ENCODE data around the gene TBC1D1. TPM values are rescaled to one million over a fixed set of nuclear protein-coding genes. Genes with fewer than 3 reads are reported as not detected.

TBC1D1 gene
- total and polyA plus RNA-seq, 5 experiments from 2014 or later: 18.4 to 53.8 (median 27.2) TPM

DNA sequence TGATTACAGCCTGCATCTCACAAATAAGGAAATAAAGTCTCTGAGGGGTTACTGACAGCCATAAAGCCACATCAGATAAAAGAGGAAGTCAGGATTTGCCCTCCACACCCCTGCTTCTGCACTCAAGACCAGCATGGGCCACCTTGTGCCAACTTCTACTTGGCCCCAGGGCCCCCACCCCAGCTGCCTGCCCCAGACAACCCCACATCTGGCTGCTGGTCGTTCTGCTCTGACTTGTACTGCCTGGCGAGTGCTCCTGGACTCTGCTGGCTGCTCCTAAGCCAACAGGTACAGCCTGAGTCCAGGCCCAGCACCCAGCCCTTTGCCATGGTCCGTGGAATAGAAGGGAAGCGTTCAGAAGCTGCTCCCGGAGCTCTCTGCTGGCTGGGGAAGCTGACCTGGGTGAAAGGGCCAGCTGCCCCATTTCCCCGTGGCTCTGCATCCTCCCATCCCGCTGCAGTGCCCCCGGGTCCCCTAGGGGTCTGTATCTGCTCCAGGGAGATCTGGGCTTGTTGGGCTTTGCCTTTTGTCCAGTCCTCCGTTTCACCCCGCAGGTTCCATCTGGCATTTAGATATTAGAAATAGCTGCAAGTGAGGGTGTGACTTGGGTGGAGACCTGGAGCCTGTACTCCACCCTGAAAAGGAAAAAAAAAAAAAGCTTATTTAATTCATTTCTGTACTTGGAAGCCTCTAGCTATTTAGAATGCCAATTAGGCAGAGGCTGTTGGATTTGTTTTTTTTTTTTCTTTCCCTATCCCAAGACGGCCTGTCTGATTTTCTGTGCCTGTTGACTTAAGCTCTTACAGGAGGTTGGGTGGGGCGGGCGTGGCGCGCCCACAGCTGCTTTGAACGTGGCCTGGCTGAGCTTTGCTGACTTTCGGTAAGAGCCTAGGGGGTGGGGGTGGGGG is 264.1 kb downstream of the TBC1D1 start:
- POLR2A ChIA-PET: no interaction called here
- H3K9me3 Mint-ChIP-seq: no peaks in the 10 kb centered on the region
- peak; percentile 52 to 70 for ATAC-seq
- no peaks in the 10 kb centered on the region for H3K36me3 Mint-ChIP-seq
- H3K27ac Mint-ChIP-seq: peak overlapping the region in 5 of 10 donors; percentile 16 to 73 (median 27)
- no peak for DNase-seq
- H3K4me3 Mint-ChIP-seq: peak overlapping the region in 9 of 10 donors; percentile 2 to 76 (median 59)
- H3K4me1 Mint-ChIP-seq: peaks cover 20 to 46% (median 43%) of the 10 kb centered on the region in 4 donors
- H3K27me3 Mint-ChIP-seq: no peaks in the 10 kb centered on the region

GRCh38 chr4:38155589-38156294 is 264.9 kb downstream of the TBC1D1 start:
- Mint-ChIP-seq H3K36me3 (no peaks in the 10 kb centered on the region), H3K27ac (peak overlapping the region in 5 of 10 donors; percentile 10 to 65 (median 22)), H3K4me3 (peak overlapping the region in 8 of 10 donors; percentile 13 to 75 (median 56)), H3K27me3 (no peaks in the 10 kb centered on the region), H3K4me1 (peaks cover 20 to 47% (median 47%) of the 10 kb centered on the region in 4 donors), H3K9me3 (no peaks in the 10 kb centered on the region)
- DNase-seq (no peak), ATAC-seq (peak in 1 of 2 donors; percentile 33)
- POLR2A ChIA-PET: interaction anchor here (0.6 kb wide), 1 partner anchor 9 kb away, joined by 4 read pairs; no protein-coding TSS in a partner anchor

DNA sequence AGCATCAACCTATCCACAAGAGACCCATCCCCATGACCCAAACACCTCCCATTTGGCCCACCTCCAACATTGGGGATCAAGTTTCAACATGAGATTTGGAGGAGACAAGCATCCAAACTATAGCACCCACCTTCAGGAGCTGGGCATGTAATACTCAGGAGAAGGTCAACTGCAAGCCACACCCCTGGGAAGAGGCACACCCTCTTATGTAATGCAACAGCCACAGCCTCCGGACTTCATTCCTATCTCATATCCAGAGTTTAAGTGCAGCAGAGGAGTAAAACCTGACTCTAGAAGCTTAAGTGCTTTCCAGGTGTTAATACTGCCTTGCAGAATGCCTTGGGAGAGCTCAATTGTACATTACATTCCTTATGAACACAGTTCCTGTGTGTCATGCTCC is 266.7 kb downstream of the TBC1D1 start:
- Mint-ChIP-seq H3K27ac (peak overlapping the region in 2 of 10 donors; percentile 11 to 17), H3K36me3 (no peaks in the 10 kb centered on the region), H3K9me3 (no peaks in the 10 kb centered on the region), H3K27me3 (no peaks in the 10 kb centered on the region), H3K4me1 (peaks cover 23 to 57% (median 51%) of the 10 kb centered on the region in 4 donors), H3K4me3 (no peak overlapping the region)
- ATAC-seq (no peak), DNase-seq (no peak)
- POLR2A ChIA-PET: no interaction called here

DNA sequence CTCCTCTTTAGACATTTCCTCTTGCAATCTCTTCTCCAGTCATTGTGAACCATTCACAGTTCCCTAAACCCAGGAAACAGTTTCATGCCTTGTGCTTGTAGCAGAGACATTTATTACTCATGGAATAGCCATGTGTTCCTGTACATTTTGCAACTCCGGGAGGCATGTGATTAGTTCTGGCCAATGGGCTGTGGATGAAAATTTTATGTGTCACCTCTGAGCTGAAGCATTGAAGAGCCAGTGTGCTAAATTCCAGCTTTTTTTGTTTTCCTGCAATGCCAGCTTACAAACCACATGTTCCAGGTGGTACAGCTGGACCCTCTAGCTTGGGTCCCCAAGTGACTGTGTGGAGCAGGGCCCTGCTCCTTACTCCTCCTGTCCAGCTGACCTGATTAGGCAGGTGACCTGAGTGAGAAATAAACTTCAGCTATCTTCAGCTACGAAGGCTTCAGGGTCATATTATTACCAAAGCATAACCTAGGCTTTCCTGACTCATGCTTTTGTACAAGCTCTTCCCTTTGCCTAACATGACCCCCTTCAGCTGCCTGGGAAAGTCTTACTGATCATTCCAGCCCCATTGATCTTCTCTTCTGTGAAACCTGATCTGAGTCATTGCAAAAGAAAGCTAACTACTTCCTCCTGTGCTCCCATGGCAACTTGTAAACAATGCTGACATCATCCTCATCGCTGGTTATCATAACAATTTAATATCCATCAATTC is 269.8 kb downstream of the TBC1D1 start:
- ATAC-seq (peak; percentile 74 to 80), DNase-seq (peak in 4 of 10 donors; percentile 9 to 41 (median 16))
- Mint-ChIP-seq H3K4me3 (peak overlapping the region in 1 of 10 donors; percentile 22), H3K36me3 (peaks cover 0 to 13% (median 0%) of the 10 kb centered on the region in 3 donors), H3K27ac (peak overlapping the region in 6 of 10 donors; percentile 4 to 81 (median 28)), H3K9me3 (peaks cover 0 to 13% (median 0%) of the 10 kb centered on the region in 9 donors), H3K4me1 (peaks cover 8 to 33% (median 25%) of the 10 kb centered on the region in 4 donors), H3K27me3 (no peaks in the 10 kb centered on the region)
- POLR2A ChIA-PET: no interaction called here

GRCh38 chr4:38161208-38162113 is 270.6 kb downstream of the TBC1D1 start:
- DNase-seq (no peak), ATAC-seq (peak in 1 of 2 donors; percentile 19)
- POLR2A ChIA-PET: no interaction called here
- H3K27me3 Mint-ChIP-seq: no peaks in the 10 kb centered on the region
- peaks cover 10 to 31% (median 19%) of the 10 kb centered on the region in 4 donors for H3K4me1 Mint-ChIP-seq
- peaks cover 0 to 13% (median 0%) of the 10 kb centered on the region in 3 donors for H3K36me3 Mint-ChIP-seq
- H3K9me3 Mint-ChIP-seq: peaks cover 0 to 17% (median 0%) of the 10 kb centered on the region in 9 donors
- H3K27ac Mint-ChIP-seq: peak overlapping the region in 8 of 10 donors; percentile 0 to 81 (median 34)
- H3K4me3 Mint-ChIP-seq: peak overlapping the region in 1 of 10 donors; percentile 22

DNA sequence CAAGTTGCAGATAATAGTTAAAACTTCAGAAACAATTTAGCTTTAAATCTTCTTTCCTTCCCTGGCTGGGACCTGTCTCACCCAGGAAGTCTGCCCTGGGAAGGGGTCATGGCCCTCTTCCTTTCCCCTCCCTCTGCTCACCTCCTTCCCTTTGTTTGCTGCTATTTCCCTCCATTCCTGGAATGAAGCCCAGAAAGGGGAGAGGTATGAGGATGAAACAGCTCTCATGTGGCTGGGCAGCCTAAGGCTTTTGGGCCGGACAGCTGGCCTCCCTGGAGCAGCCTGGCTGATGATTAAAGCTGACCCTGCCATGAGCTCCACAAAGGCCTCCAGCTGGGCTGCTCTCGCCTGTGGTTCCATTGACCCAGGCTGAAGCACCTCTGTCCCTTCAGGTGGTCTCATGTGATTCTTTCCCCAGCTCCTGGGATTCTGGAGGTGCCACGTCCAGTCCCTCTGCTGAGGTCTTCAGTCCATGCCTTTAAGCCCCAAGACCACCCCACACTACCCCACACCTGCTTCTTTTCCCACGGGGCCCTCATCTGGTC is 271.4 kb downstream of the TBC1D1 start:
- peak overlapping the region in 1 of 10 donors; percentile 0 for H3K27ac Mint-ChIP-seq

DNA sequence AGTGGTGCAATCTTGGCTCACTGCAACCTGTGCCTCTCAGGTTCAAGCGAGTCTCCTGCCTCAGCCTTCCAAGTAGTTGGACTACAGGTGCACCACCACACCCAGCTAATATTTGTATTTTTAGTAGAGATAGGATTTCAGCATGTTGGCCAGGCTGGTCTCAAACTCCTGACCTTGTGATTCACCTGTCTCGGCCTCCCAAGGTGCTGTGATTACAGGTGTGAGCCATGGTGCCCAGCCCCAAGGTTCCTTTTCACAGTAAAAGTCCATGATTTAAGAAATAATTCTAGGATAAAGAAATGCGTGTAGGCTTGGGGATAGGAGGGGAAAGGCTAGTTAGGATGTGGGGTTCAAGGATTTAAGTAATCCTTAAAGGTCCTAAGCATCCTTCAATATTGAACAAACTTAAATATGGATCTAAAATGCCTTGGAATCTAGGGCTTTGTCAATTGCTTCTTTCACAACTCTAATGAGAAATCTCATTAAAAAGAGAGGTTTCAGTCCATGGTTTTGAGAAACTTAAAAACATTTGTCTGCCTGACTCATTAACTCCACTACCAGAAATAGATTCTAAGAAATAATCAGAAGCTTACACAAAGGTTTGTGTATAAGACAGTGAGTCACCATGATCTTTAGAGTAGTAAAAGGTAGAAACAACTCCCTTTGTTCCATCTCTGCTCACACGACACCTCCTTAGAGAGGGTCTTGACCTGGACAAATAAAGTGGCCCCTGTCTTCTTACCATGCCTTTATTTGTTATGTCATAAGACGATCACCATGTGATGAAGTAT is 272.5 kb downstream of the TBC1D1 start:
- Mint-ChIP-seq H3K4me1 (peaks cover 11 to 37% (median 18%) of the 10 kb centered on the region in 4 donors), H3K9me3 (peaks cover 0 to 17% (median 0%) of the 10 kb centered on the region in 9 donors), H3K36me3 (peaks cover 0 to 13% (median 0%) of the 10 kb centered on the region in 3 donors), H3K4me3 (no peak overlapping the region), H3K27me3 (no peaks in the 10 kb centered on the region), H3K27ac (peak overlapping the region in 3 of 10 donors; percentile 29 to 49 (median 33))
- ATAC-seq (no peak), DNase-seq (no peak)
- POLR2A ChIA-PET: no interaction called here

More for the DNA sequence above, 271.4 kb downstream of the TBC1D1 start:
- Mint-ChIP-seq H3K4me1 (peaks cover 13 to 39% (median 22%) of the 10 kb centered on the region in 4 donors), H3K4me3 (no peak overlapping the region), H3K36me3 (peaks cover 0 to 13% (median 0%) of the 10 kb centered on the region in 3 donors), H3K27me3 (no peaks in the 10 kb centered on the region), H3K9me3 (peaks cover 0 to 17% (median 0%) of the 10 kb centered on the region in 9 donors)
- POLR2A ChIA-PET: no interaction called here
- no peak for ATAC-seq
- DNase-seq: no peak

GRCh38 chr4:38164346-38164745 is 273.5 kb downstream of the TBC1D1 start:
- H3K4me3 Mint-ChIP-seq: no peak overlapping the region
- peaks cover 9 to 36% (median 17%) of the 10 kb centered on the region in 4 donors for H3K4me1 Mint-ChIP-seq
- H3K27me3 Mint-ChIP-seq: no peaks in the 10 kb centered on the region
- POLR2A ChIA-PET: no interaction called here
- peaks cover 0 to 13% (median 0%) of the 10 kb centered on the region in 3 donors for H3K36me3 Mint-ChIP-seq
- H3K9me3 Mint-ChIP-seq: peaks cover 0 to 17% (median 0%) of the 10 kb centered on the region in 9 donors
- DNase-seq (no peak), ATAC-seq (no peak)
- H3K27ac Mint-ChIP-seq: no peak overlapping the region

- peaks cover 6 to 27% (median 10%) of the 10 kb centered on the region in 4 donors for H3K4me1 Mint-ChIP-seq
- ATAC-seq (no peak), DNase-seq (no peak)
- POLR2A ChIA-PET: no interaction called here
- no peak overlapping the region for H3K4me3 Mint-ChIP-seq
- peak overlapping the region in 3 of 10 donors; percentile 0 to 57 (median 9) for H3K27ac Mint-ChIP-seq
- H3K36me3 Mint-ChIP-seq: peaks cover 0 to 13% (median 0%) of the 10 kb centered on the region in 3 donors
- peaks cover 0 to 17% (median 0%) of the 10 kb centered on the region in 9 donors for H3K9me3 Mint-ChIP-seq
- no peaks in the 10 kb centered on the region for H3K27me3 Mint-ChIP-seq
Observed at GRCh38 chr4:38166082-38166481, 275.2 kb downstream of the TBC1D1 start.

GRCh38 chr4:38166768-38167167 is 275.9 kb downstream of the TBC1D1 start:
- ATAC-seq (no peak), DNase-seq (no peak)
- H3K9me3 Mint-ChIP-seq: peaks cover 0 to 17% (median 0%) of the 10 kb centered on the region in 9 donors
- no peaks in the 10 kb centered on the region for H3K27me3 Mint-ChIP-seq
- POLR2A ChIA-PET: no interaction called here
- H3K4me1 Mint-ChIP-seq: peaks cover 6 to 20% (median 7%) of the 10 kb centered on the region in 4 donors
- H3K27ac Mint-ChIP-seq: peak overlapping the region in 5 of 10 donors; percentile 9 to 60 (median 14)
- peaks cover 0 to 13% (median 0%) of the 10 kb centered on the region in 3 donors for H3K36me3 Mint-ChIP-seq
- H3K4me3 Mint-ChIP-seq: peak overlapping the region in 1 of 10 donors; percentile 9

All from naive thymus-derived CD8-positive, alpha-beta T cell (primary cell).